Epithelial cell of esophagus (primary cell): ENCODE results near the gene RGL3.

Source experiments
- DNase-seq: peaks from one replicate; pipeline ENCODE4 v3.0.0; 2010; ENCODE audit warnings: low read depth
- H3K4me3 ChIP-seq: 2 replicates; pipeline ENCODE4 v1.5.1; 2011; ENCODE audit warnings: mild to moderate bottlenecking, low read length, control low read depth
- CTCF ChIP-seq: IDR thresholded peaks from 2 replicates; pipeline ENCODE4 v1.5.1; 2011; ENCODE audit warnings: low read depth, mild to moderate bottlenecking, low read length, control low read depth, inconsistent platforms; ENCODE audit not compliant: insufficient read depth; ENCODE audit errors: missing control alignments

RGL3 gene

GRCh38 chr19:11370744-11371143 is 48.4 kb downstream of the RGL3 start:
- no peak for DNase-seq
- H3K4me3 ChIP-seq, result no peak overlapping the region
- TF ChIP-seq CTCF, result no peak

- H3K4me3 ChIP-seq, result no peak overlapping the region
- TF ChIP-seq CTCF, result no peak
- DNase-seq, result no peak
These were observed 51.6 kb downstream of the RGL3 start for GRCh38 chr19:11367528-11367927.

GRCh38 chr19:11365557-11366117 is 53.5 kb downstream of the RGL3 start:
- DNase-seq, result no peak
- H3K4me3 ChIP-seq, result no peak overlapping the region
- TF ChIP-seq CTCF, result no peak

- H3K4me3 ChIP-seq, result no peak overlapping the region
- DNase-seq, result no peak
- TF ChIP-seq CTCF, result no peak
These were observed 54.2 kb downstream of the RGL3 start for GRCh38 chr19:11364935-11365334.

- no peak for TF ChIP-seq CTCF
- DNase-seq, result no peak
- H3K4me3 ChIP-seq, result no peak overlapping the region
These were observed 54.7 kb downstream of the RGL3 start for GRCh38 chr19:11364296-11364904.

- no peak for DNase-seq
- H3K4me3 ChIP-seq, result no peak overlapping the region
- no peak for TF ChIP-seq CTCF
These were observed 55.2 kb downstream of the RGL3 start for GRCh38 chr19:11363881-11364280.
